ENCODE measurements around the gene GPR161.

DNA sequence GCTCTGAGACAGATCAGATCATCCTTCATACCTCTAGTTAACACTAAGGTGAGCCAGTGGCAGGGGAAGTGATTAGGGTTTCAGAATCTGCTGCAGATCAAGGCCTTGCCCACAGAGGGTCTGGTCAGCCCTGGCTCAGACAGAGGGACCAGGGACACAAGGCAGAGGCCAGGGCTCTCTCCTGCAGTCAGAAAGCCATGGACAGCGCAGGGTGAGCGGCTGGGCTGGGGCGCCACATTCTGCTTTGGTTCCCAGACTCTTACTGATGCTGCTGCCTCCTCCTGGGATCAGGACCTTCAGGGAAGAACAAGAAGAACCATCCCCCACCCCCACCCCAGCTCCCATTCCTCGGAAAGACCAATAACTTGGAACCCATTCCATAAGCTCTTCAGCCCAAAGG is 43.1 kb downstream of the GPR161 start:
- TF ChIP-seq NR2C2 (CRISPR knock-in tag; IDR thresholded peaks at IDR 0.05; ENCODE audit: borderline replicate concordance) (no peak), MIER2 (CRISPR knock-in tag; IDR thresholded peaks at IDR 0.05) (no peak), IKZF1 (IDR thresholded peaks at IDR 0.05) (no peak), WIZ (CRISPR knock-in tag; IDR thresholded peaks at IDR 0.05) (no peak), BHLHE40 (IDR thresholded peaks at IDR 0.05; ENCODE audit: low read length) (no peak), ZNF629 (CRISPR knock-in tag; conservative IDR thresholded peaks at IDR 0.05) (no peak), POLR2AphosphoS5 (IDR thresholded peaks at IDR 0.05; ENCODE audit: low read depth, low read length) (no peak)
- TF ChIP-seq, protein P1, sequence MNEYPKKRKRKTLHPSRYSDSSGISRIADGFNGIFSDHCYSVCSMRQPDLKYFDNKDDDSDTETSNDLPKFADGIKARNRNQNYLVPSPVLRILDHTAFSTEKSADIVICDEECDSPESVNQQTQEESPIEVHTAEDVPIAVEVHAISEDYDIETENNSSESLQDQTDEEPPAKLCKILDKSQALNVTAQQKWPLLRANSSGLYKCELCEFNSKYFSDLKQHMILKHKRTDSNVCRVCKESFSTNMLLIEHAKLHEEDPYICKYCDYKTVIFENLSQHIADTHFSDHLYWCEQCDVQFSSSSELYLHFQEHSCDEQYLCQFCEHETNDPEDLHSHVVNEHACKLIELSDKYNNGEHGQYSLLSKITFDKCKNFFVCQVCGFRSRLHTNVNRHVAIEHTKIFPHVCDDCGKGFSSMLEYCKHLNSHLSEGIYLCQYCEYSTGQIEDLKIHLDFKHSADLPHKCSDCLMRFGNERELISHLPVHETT (CRISPR knock-in tag; conservative IDR thresholded peaks at IDR 0.05) = no peak
- TF ChIP-seq, protein P2, sequence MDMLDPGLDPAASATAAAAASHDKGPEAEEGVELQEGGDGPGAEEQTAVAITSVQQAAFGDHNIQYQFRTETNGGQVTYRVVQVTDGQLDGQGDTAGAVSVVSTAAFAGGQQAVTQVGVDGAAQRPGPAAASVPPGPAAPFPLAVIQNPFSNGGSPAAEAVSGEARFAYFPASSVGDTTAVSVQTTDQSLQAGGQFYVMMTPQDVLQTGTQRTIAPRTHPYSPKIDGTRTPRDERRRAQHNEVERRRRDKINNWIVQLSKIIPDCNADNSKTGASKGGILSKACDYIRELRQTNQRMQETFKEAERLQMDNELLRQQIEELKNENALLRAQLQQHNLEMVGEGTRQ (IDR thresholded peaks at IDR 0.05; ENCODE audit: low read depth, low read length) = no peak
- TF ChIP-seq, protein P2 (CRISPR knock-in tag; IDR thresholded peaks at IDR 0.05; ENCODE audit: borderline replicate concordance) = no peak
- TF ChIP-seq, protein P3, sequence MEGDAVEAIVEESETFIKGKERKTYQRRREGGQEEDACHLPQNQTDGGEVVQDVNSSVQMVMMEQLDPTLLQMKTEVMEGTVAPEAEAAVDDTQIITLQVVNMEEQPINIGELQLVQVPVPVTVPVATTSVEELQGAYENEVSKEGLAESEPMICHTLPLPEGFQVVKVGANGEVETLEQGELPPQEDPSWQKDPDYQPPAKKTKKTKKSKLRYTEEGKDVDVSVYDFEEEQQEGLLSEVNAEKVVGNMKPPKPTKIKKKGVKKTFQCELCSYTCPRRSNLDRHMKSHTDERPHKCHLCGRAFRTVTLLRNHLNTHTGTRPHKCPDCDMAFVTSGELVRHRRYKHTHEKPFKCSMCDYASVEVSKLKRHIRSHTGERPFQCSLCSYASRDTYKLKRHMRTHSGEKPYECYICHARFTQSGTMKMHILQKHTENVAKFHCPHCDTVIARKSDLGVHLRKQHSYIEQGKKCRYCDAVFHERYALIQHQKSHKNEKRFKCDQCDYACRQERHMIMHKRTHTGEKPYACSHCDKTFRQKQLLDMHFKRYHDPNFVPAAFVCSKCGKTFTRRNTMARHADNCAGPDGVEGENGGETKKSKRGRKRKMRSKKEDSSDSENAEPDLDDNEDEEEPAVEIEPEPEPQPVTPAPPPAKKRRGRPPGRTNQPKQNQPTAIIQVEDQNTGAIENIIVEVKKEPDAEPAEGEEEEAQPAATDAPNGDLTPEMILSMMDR (CRISPR knock-in tag; IDR thresholded peaks at IDR 0.05) = no peak
- TF ChIP-seq, protein P4, sequence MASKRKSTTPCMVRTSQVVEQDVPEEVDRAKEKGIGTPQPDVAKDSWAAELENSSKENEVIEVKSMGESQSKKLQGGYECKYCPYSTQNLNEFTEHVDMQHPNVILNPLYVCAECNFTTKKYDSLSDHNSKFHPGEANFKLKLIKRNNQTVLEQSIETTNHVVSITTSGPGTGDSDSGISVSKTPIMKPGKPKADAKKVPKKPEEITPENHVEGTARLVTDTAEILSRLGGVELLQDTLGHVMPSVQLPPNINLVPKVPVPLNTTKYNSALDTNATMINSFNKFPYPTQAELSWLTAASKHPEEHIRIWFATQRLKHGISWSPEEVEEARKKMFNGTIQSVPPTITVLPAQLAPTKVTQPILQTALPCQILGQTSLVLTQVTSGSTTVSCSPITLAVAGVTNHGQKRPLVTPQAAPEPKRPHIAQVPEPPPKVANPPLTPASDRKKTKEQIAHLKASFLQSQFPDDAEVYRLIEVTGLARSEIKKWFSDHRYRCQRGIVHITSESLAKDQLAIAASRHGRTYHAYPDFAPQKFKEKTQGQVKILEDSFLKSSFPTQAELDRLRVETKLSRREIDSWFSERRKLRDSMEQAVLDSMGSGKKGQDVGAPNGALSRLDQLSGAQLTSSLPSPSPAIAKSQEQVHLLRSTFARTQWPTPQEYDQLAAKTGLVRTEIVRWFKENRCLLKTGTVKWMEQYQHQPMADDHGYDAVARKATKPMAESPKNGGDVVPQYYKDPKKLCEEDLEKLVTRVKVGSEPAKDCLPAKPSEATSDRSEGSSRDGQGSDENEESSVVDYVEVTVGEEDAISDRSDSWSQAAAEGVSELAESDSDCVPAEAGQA (IDR thresholded peaks at IDR 0.05; ENCODE audit: low read depth) = no peak
- TF ChIP-seq, protein P4 (CRISPR knock-in tag; IDR thresholded peaks at IDR 0.05; ENCODE audit: borderline replicate concordance) = no peak
